AG10803 (cell line): Measurements from ENCODE around the gene FBXL16.
A peak's percentile ranks its signal among the peaks of the same experiment; 100 is the strongest.

Experiments used
- DNase-seq: peaks from one replicate; pipeline ENCODE4 v3.0.0; 2010; ENCODE audit warnings: low read depth
- H3K4me3 ChIP-seq: 2 replicates; pipeline ENCODE4 v1.5.1; 2011; ENCODE audit warnings: mild to moderate bottlenecking, low read length, control low read depth
- TF ChIP-seq, protein P1 (sequence below): conservative IDR thresholded peaks from 2 replicates; pipeline ENCODE4 v1.5.1; 2011; ENCODE audit warnings: mild to moderate bottlenecking, low read length, control low read depth, inconsistent platforms

FBXL16 gene

GRCh38 chr16:724188-725040 is 18.8 kb upstream of the FBXL16 start:
- no peak overlapping the region for H3K4me3 ChIP-seq
- TF ChIP-seq, protein P1, sequence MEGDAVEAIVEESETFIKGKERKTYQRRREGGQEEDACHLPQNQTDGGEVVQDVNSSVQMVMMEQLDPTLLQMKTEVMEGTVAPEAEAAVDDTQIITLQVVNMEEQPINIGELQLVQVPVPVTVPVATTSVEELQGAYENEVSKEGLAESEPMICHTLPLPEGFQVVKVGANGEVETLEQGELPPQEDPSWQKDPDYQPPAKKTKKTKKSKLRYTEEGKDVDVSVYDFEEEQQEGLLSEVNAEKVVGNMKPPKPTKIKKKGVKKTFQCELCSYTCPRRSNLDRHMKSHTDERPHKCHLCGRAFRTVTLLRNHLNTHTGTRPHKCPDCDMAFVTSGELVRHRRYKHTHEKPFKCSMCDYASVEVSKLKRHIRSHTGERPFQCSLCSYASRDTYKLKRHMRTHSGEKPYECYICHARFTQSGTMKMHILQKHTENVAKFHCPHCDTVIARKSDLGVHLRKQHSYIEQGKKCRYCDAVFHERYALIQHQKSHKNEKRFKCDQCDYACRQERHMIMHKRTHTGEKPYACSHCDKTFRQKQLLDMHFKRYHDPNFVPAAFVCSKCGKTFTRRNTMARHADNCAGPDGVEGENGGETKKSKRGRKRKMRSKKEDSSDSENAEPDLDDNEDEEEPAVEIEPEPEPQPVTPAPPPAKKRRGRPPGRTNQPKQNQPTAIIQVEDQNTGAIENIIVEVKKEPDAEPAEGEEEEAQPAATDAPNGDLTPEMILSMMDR: no peak
- DNase-seq: no peak

GRCh38 chr16:723695-724094 is 18.1 kb upstream of the FBXL16 start:
- no peak for DNase-seq
- TF ChIP-seq, protein P1: no peak
- H3K4me3 ChIP-seq: no peak overlapping the region

DNA sequence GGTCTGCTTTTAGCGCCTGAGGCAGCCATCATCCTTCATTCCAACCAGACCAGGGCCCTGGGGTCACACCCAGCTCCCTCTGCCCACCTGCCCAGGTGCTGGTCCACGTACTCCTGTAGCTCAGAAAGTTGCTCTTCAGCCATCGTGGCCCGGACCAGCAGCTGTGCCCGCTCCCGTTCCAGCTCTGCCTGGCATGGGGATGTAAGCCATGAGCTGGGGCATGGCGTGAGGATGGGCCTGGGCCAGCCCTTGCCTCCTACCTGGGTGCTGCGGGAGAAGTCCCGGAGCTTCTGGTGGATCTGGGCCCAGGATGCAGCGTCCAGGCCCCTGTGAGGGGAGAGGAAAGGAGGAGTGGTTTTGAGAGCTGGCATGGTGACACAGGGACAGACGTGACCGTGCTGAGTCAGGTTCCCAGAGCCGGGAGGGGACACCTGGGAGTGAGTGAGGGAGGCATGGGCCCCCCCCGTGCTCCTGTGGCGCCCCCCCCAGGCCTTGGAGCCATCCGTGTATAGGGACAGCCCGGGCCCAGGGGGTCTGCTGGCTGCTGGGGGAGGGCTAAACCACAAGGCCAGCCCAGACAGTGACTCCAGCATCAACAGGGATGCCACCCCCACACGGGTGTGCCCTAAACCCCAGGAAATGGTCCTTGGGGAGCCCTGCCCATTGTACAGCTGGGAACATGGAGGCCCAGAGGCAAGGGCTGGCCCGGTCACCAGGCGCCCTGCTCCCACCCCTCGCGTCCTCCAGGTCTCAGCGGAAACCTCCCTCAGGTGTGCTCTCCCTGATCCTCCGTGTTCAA is 17.4 kb upstream of the FBXL16 start:
- H3K4me3 ChIP-seq: no peak overlapping the region
- no peak for DNase-seq
- TF ChIP-seq, protein P1: no peak

- TF ChIP-seq, protein P1: no peak
- H3K4me3 ChIP-seq: peak overlapping the region; percentile 70
- DNase-seq: no peak
Measured at GRCh38 chr16:721765-722540, 16.4 kb upstream of the FBXL16 start.

- peak; percentile 67 for DNase-seq
- peak within 1 kb of the TSS; percentile 70 for H3K4me3 ChIP-seq
- TF ChIP-seq, protein P1: no peak
Measured at GRCh38 chr16:720990-721764, 15.6 kb upstream of the FBXL16 start, which contains the start of gene ANTKMT. Gene ANTKMT (plus strand): TSS chr16:721146. CDS start chr16:721275, 129 bp downstream.

DNA sequence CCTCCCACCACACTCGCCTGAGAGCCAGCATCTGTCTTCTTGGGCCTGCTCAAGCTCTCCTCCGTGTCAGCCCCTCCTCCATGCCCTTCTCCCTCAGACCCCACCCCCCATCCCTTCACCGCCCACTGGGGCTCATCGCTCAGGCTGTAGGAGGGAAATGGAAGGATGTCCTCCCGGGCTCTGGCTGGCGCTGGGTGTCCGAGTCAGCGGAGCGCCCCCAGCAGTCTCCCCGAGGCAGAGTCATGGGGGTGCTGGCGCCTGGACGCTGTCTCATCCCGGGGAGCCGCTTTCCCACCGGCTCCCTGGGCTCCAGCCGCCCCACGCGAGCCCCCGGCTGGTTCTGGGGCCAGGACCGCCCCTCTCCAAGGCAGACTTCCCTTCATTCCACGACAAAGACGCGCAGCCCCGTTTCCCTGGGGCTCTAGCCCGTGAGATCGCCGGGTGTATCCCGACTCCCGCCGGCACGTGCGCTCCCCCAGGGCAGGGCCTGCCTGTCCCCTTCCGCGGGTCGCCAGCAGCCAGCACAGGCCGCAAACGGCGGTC is 14.9 kb upstream of the FBXL16 start:
- DNase-seq: peak; percentile 59
- peak overlapping the region; percentile 70 for H3K4me3 ChIP-seq
- TF ChIP-seq, protein P1: peak; percentile 37; the same call in 1 of the 2 replicates
